PC-9 (cell line): ENCODE data around the gene CARD11.

Experiments
- EZH2 ChIP-seq: fragments of 200-600 bp; sonication (generic); IDR thresholded peaks from 2 replicates; pipeline ENCODE4 v1.8.0; 2017; ENCODE audit warnings: antibody characterized with exemption, low read depth
- TF ChIP-seq, protein P1 (sequence below): fragments of 200-600 bp; sonication (generic); conservative IDR thresholded peaks from 2 replicates; pipeline ENCODE4 v1.6.1; 2017; ENCODE audit warnings: mixed run types, antibody characterized with exemption, mild to moderate bottlenecking, moderate library complexity

DNA sequence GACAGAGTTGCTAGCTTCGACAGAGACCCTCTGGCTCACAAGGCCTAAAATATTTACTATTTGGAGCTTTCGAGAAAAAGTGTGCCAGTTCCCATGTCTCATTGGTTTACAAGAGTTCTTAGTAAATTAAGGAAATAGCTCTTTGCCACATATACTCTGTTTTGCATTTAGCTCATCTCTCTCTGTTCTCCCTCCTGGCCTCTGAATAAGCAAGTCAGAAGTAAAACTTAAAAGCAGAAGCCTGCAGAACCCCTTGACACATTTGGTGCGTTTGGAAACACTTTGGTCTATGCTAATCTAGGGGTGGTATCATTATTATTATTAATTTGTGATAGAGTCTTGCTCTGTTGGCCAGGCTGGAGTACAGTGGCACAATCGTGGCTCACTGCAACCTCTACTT lies 6.4 kb downstream of the CARD11 start:
- TF ChIP-seq, protein P1, sequence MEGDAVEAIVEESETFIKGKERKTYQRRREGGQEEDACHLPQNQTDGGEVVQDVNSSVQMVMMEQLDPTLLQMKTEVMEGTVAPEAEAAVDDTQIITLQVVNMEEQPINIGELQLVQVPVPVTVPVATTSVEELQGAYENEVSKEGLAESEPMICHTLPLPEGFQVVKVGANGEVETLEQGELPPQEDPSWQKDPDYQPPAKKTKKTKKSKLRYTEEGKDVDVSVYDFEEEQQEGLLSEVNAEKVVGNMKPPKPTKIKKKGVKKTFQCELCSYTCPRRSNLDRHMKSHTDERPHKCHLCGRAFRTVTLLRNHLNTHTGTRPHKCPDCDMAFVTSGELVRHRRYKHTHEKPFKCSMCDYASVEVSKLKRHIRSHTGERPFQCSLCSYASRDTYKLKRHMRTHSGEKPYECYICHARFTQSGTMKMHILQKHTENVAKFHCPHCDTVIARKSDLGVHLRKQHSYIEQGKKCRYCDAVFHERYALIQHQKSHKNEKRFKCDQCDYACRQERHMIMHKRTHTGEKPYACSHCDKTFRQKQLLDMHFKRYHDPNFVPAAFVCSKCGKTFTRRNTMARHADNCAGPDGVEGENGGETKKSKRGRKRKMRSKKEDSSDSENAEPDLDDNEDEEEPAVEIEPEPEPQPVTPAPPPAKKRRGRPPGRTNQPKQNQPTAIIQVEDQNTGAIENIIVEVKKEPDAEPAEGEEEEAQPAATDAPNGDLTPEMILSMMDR: no peak
- no peak for TF ChIP-seq EZH2
